ENCODE data around the gene MALRD1.

DNA sequence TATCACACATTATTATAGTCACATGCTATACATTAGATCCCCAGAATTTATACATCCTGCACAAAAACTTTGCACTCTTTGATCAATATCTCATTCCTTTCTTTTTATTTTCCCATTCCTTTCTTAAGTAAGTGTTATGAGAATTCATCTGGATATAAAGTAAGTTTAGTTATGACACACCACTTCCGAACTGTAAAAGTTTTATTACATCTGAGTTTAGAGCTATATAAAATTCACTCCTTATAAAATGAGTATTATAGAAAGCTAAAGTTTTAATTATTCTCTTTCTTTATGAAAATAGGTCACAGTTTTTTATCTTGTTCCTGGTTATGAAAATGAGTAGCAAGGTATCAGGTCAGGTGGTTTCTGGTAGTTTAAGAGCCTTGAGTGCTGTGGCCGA lies 683.0 kb downstream of the MALRD1 start:
- TF ChIP-seq SP1 (IDR thresholded peaks at IDR 0.05) = no peak
- no peak for TF ChIP-seq BHLHE40 (IDR thresholded peaks at IDR 0.05; ENCODE audit: borderline replicate concordance)
- TF ChIP-seq SUZ12 (IDR thresholded peaks at IDR 0.05) = no peak
- TF ChIP-seq HDGF (IDR thresholded peaks at IDR 0.05; ENCODE audit: borderline replicate concordance) = no peak

All from HEK293T (cell line).